Panc1 (cell line): ENCODE measurements around the gene ANKLE1. TPM values are rescaled to one million over a fixed set of nuclear protein-coding genes. Genes with fewer than 3 reads are reported as not detected.

Experiments
- ATAC-seq: fragments of 200-7000 bp; cut with Tn5 transposase; 2 replicates; pipeline ENCODE4 v1.9.1; 2020; ENCODE audit warnings: mild to moderate bottlenecking, moderate library complexity
- BruUV-seq: library from RNA; stranded (reverse); fragments of 400-500 nt; replicated peaks from 2 replicates; lab custom pipeline; 2021; lab: Mats Ljungman, UMichigan
- CTCF ChIA-PET: fragments of 300-600 bp; sonication (Branson Sonifier 250); formaldehyde crosslinking; loops from one replicate; lab custom pipeline; 2022; ENCODE audit warnings: antibody characterized with exemption; lab: Charles Lee
- POLR2A ChIA-PET: fragments of 300-600 bp; sonication (Branson Sonifier 250); formaldehyde crosslinking; loops from one replicate; lab custom pipeline; 2022; ENCODE audit warnings: antibody characterized with exemption; lab: Charles Lee
- DNase-seq: peaks from one replicate; pipeline ENCODE4 v3.0.0-alpha.2; 2010; ENCODE audit warnings: low read depth, low spot score
- H3K27ac ChIP-seq: 2 replicates; pipeline ENCODE4 v1.5.1; 2011; ENCODE audit warnings: mild to moderate bottlenecking, low read length, inconsistent platforms
- H3K27me3 ChIP-seq: fragments of 200-500 bp; sonication (Bioruptor generic); 2 replicates; pipeline ENCODE4 v1.6.0; 2014; ENCODE audit warnings: low read length, inconsistent platforms; ENCODE audit not compliant: control insufficient read depth, insufficient read depth
- H3K36me3 ChIP-seq: fragments of 200-500 bp; sonication (Bioruptor generic); 2 replicates; pipeline ENCODE4 v1.5.1; 2014; ENCODE audit warnings: inconsistent platforms, mild to moderate bottlenecking, low read length, moderate library complexity; ENCODE audit not compliant: control insufficient read depth, insufficient read depth
- H3K4me1 ChIP-seq: 2 replicates; pipeline ENCODE4 v1.5.1; 2011; ENCODE audit warnings: inconsistent platforms, mild to moderate bottlenecking, low read length, moderate library complexity; ENCODE audit not compliant: control insufficient read depth, insufficient read depth
- H3K4me3 ChIP-seq, 2 experiments: 2 replicates each; pipeline ENCODE4 v1.5.1; 2011 to 2012; ENCODE audit warnings: low read depth in 2 of 2, low read length in 2 of 2, mild to moderate bottlenecking in 2 of 2, inconsistent platforms in 1 of 2, moderate library complexity in 1 of 2
- H3K9me3 ChIP-seq: fragments of 200-500 bp; sonication (Bioruptor generic); 2 replicates; pipeline ENCODE4 v1.5.1; 2014; ENCODE audit warnings: low read depth, mild to moderate bottlenecking, inconsistent platforms, low read length, moderate library complexity; ENCODE audit not compliant: control insufficient read depth, insufficient read depth
- POLR2AphosphoS5 ChIP-seq: IDR thresholded peaks from 2 replicates; pipeline ENCODE4 v1.6.1; 2012; ENCODE audit warnings: mild to moderate bottlenecking, low read depth, low read length, moderate library complexity
- SIN3A ChIP-seq: IDR thresholded peaks from 2 replicates; pipeline ENCODE4 v1.6.1; 2012; ENCODE audit warnings: low read depth, mild to moderate bottlenecking, low read length, moderate library complexity, borderline replicate concordance; ENCODE audit not compliant: insufficient read depth
- TCF7L2 ChIP-seq: IDR thresholded peaks from 2 replicates; pipeline ENCODE4 v1.6.1; 2011; ENCODE audit warnings: mild to moderate bottlenecking, low read depth, low read length, inconsistent platforms
- in situ Hi-C: cut with HindIII; loops from 2 replicates; pipeline ENCODE4 v1.10.0; 2016; ENCODE audit warnings: low sequenced_read_pairs, low pct_unique_long_range_greater_than_20kb
- intact Hi-C: fragments of 100-400 bp; cut with micrococcal nuclease; formaldehyde crosslinking; loops from one replicate; pipeline ENCODE4 v1.10.0; 2022; ENCODE audit not compliant: unreplicated experiment
- total RNA-seq: library from RNA; stranded (reverse); gene quantifications from one replicate; pipeline ENCODE4 v1.2.1, GENCODE V29; 2021; ENCODE audit not compliant: unreplicated experiment
- TF ChIP-seq, protein P1 (sequence below): fragments of 450-650 bp; IDR thresholded peaks from 2 replicates; pipeline ENCODE4 v1.5.1; 2017; ENCODE audit warnings: mild to moderate bottlenecking
- TF ChIP-seq, protein P2 (sequence below), 2 experiments: IDR thresholded peaks; 2 replicates each; pipeline ENCODE4 v1.6.1; 2011 to 2012; ENCODE audit warnings: low read depth in 2 of 2, control low read depth in 1 of 2, low read length in 1 of 2, mild to moderate bottlenecking in 1 of 2, moderate library complexity in 1 of 2; ENCODE audit not compliant: insufficient read depth in 1 of 2

ANKLE1 gene
- total RNA-seq, 1 experiment from 2014 or later, result 1.1 TPM

DNA sequence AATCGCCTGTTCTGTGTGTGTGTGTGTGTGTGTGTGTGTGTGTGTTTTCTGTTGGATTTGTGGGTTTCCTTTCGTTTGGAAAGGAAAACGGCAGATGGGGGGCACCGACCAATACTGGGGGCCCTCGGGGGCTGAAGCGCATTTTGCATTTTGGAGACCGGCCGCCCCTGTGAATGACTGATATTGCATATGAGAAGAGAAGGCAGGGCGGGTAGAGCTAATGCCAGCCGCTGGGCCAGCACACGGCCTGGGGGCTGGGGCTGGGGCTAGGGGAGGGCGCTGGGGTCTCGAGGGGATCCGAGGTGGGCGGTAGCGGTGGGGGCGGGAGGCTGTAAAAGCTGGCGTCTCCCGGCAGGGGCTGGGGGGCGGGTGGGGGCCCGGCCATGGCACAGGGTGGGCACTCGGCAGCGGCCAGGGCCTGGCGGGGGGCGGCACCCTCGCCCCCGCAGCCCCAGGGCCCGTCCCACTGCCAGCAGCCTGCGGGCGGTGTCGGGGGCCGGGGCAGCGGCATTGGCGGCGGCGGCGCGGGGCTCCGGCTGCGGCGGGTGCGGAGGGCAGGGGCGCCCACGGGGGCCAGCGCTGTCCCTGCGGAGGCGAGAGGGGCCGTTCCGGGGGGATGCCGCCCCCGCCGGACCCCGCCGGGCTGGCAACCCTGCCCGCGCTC lies 41.7 kb downstream of the ANKLE1 start:
- POLR2A ChIA-PET, result no interaction called here
- Histone ChIP-seq H3K27me3 (no peaks in the 10 kb centered on the region), H3K9me3 (no peaks in the 10 kb centered on the region), H3K4me1 (no peaks in the 10 kb centered on the region), H3K36me3 (no peaks in the 10 kb centered on the region; the same call in 1 of the 2 replicates), H3K4me3 (no peak overlapping the region), H3K27ac (no peak overlapping the region)
- CTCF ChIA-PET, result no interaction called here
- DNase-seq (no peak), ATAC-seq (no peak)
- TF ChIP-seq POLR2AphosphoS5 (no peak), TCF7L2 (no peak), SIN3A (no peak)
- TF ChIP-seq, protein P1, sequence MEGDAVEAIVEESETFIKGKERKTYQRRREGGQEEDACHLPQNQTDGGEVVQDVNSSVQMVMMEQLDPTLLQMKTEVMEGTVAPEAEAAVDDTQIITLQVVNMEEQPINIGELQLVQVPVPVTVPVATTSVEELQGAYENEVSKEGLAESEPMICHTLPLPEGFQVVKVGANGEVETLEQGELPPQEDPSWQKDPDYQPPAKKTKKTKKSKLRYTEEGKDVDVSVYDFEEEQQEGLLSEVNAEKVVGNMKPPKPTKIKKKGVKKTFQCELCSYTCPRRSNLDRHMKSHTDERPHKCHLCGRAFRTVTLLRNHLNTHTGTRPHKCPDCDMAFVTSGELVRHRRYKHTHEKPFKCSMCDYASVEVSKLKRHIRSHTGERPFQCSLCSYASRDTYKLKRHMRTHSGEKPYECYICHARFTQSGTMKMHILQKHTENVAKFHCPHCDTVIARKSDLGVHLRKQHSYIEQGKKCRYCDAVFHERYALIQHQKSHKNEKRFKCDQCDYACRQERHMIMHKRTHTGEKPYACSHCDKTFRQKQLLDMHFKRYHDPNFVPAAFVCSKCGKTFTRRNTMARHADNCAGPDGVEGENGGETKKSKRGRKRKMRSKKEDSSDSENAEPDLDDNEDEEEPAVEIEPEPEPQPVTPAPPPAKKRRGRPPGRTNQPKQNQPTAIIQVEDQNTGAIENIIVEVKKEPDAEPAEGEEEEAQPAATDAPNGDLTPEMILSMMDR, result no peak
- TF ChIP-seq, protein P2, sequence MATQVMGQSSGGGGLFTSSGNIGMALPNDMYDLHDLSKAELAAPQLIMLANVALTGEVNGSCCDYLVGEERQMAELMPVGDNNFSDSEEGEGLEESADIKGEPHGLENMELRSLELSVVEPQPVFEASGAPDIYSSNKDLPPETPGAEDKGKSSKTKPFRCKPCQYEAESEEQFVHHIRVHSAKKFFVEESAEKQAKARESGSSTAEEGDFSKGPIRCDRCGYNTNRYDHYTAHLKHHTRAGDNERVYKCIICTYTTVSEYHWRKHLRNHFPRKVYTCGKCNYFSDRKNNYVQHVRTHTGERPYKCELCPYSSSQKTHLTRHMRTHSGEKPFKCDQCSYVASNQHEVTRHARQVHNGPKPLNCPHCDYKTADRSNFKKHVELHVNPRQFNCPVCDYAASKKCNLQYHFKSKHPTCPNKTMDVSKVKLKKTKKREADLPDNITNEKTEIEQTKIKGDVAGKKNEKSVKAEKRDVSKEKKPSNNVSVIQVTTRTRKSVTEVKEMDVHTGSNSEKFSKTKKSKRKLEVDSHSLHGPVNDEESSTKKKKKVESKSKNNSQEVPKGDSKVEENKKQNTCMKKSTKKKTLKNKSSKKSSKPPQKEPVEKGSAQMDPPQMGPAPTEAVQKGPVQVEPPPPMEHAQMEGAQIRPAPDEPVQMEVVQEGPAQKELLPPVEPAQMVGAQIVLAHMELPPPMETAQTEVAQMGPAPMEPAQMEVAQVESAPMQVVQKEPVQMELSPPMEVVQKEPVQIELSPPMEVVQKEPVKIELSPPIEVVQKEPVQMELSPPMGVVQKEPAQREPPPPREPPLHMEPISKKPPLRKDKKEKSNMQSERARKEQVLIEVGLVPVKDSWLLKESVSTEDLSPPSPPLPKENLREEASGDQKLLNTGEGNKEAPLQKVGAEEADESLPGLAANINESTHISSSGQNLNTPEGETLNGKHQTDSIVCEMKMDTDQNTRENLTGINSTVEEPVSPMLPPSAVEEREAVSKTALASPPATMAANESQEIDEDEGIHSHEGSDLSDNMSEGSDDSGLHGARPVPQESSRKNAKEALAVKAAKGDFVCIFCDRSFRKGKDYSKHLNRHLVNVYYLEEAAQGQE (IDR thresholded peaks at IDR 0.05; ENCODE audit: insufficient read depth in 1 of 2, low read depth in 2 of 2, low read length in 1 of 2), result no peak
- no TSS peak for BruUV-seq
- in situ Hi-C loops, result no loop called here
- intact Hi-C loops, result no loop called here

DNA sequence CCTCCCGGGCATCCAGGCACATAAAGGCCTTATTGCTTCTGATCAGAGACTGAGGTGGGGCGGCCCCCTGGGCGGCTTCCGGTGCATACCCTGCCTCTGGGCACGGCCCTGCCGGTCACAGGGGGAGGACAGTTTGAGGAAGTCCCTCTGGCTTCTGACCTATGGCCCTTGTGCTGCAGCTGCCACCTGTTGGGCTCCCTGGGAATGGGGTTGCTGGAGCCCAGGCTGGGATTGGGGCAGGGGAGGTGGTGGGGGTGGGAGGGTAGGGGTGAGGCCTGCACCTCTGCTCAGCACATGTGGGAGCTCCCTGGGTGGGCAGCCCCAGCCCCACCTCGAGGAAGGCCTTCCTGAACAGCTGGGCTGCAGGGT lies 42.2 kb downstream of the ANKLE1 start:
- POLR2A ChIA-PET, result no interaction called here
- in situ Hi-C loops (no loop called here), intact Hi-C loops (no loop called here)
- Histone ChIP-seq H3K36me3 (no peaks in the 10 kb centered on the region; the same call in 1 of the 2 replicates), H3K27ac (no peak overlapping the region), H3K4me3 (no peak overlapping the region), H3K4me1 (no peaks in the 10 kb centered on the region), H3K9me3 (no peaks in the 10 kb centered on the region), H3K27me3 (no peaks in the 10 kb centered on the region)
- no peak for TF ChIP-seq SIN3A
- no peak for TF ChIP-seq POLR2AphosphoS5
- TF ChIP-seq TCF7L2, result no peak
- TF ChIP-seq, protein P1, result no peak
- TF ChIP-seq, protein P2 (IDR thresholded peaks at IDR 0.05; ENCODE audit: insufficient read depth in 1 of 2, low read depth in 2 of 2, low read length in 1 of 2), result no peak
- DNase-seq (no peak), ATAC-seq (no peak)
- CTCF ChIA-PET, result no interaction called here
- BruUV-seq, result no TSS peak
